HG02884 (cell line): Measurements from ENCODE around the gene GAPVD1.
A peak's percentile ranks its signal among the peaks of the same experiment; 100 is the strongest.

Source experiments
- ATAC-seq: cut with Tn5 transposase; IDR thresholded peaks from one replicate; pipeline ENCODE4 v1.9.1; 2021; ENCODE audit warnings: mild to moderate bottlenecking, moderate library complexity; ENCODE audit not compliant: unreplicated experiment

GAPVD1 gene

GRCh38 chr9:125404733-125405132, 143.1 kb downstream of the GAPVD1 start:
- ATAC-seq, result no peak

- ATAC-seq, result no peak
Observed at GRCh38 chr9:125405938-125406809, 144.5 kb downstream of the GAPVD1 start.

GRCh38 chr9:125406810-125407087, 145.1 kb downstream of the GAPVD1 start:
- no peak for ATAC-seq

- ATAC-seq, result no peak
Observed at GRCh38 chr9:125407432-125407973, 145.9 kb downstream of the GAPVD1 start.

- ATAC-seq, result peak; percentile 56
Observed at GRCh38 chr9:125407974-125408900, 146.6 kb downstream of the GAPVD1 start.

GRCh38 chr9:125409217-125409636, 147.6 kb downstream of the GAPVD1 start:
- no peak for ATAC-seq

- no peak for ATAC-seq
Observed at GRCh38 chr9:125409637-125410521, 148.3 kb downstream of the GAPVD1 start.

- ATAC-seq, result no peak
Observed at GRCh38 chr9:125410522-125410894, 148.9 kb downstream of the GAPVD1 start.

- no peak for ATAC-seq
Observed at GRCh38 chr9:125411171-125411756, 149.6 kb downstream of the GAPVD1 start.

GRCh38 chr9:125412166-125412565, 150.5 kb downstream of the GAPVD1 start:
- ATAC-seq, result no peak

GRCh38 chr9:125413579-125413978, 152.0 kb downstream of the GAPVD1 start:
- ATAC-seq, result no peak

GRCh38 chr9:125415583-125416460, 154.2 kb downstream of the GAPVD1 start:
- no peak for ATAC-seq

GRCh38 chr9:125416517-125416916, 154.9 kb downstream of the GAPVD1 start:
- ATAC-seq, result no peak
